AG04450 (cell line): ENCODE measurements around the gene KRT86. TPM values are rescaled to one million over a fixed set of nuclear protein-coding genes. Genes with fewer than 3 reads are reported as not detected.
A peak's percentile ranks its signal among the peaks of the same experiment; 100 is the strongest.

ENCODE experiments used
- CTCF ChIA-PET: fragments of 300-600, 350-600 bp; formaldehyde crosslinking; extraction: SDS; loops from one replicate; lab custom pipeline; 2022; ENCODE audit warnings: antibody characterized with exemption, inconsistent platforms; lab: Charles Lee
- POLR2A ChIA-PET: fragments of 350-600 bp; formaldehyde crosslinking; extraction: SDS; loops from one replicate; lab custom pipeline; 2021; ENCODE audit warnings: antibody characterized with exemption, inconsistent platforms; lab: Yijun Ruan, JAX
- DNase-seq: peaks from one replicate; pipeline ENCODE4 v3.0.0-alpha.2; 2011; ENCODE audit warnings: low read depth, low spot score
- H3K27ac ChIP-seq: one replicate; pipeline ENCODE4 v1.5.1; 2012; ENCODE audit warnings: low read depth, low read length, control low read depth
- H3K27me3 ChIP-seq: one replicate; pipeline ENCODE4 v1.6.0; 2012; ENCODE audit warnings: low read length; ENCODE audit not compliant: control insufficient read depth, insufficient read depth
- H3K4me3 ChIP-seq: 2 replicates; pipeline ENCODE4 v1.5.1; 2011; ENCODE audit warnings: mild to moderate bottlenecking, low read depth, low read length, control low read depth
- H3K9me3 ChIP-seq: 2 replicates; pipeline ENCODE4 v1.5.1; 2012; ENCODE audit warnings: low read length; ENCODE audit not compliant: control insufficient read depth, insufficient read depth
- polyA plus RNA-seq: library from polyadenylated mRNA; depleted of rRNA; stranded (reverse); fragments of >200 nt; gene quantifications from 2 replicates; pipeline ENCODE4 v1.2.3, GENCODE V29; 2011
- TF ChIP-seq, protein P1 (sequence below): IDR thresholded peaks from 2 replicates; pipeline ENCODE4 v1.5.1; 2011; ENCODE audit warnings: low read depth, low read length, control low read depth, inconsistent platforms

The KRT86 gene
- polyA plus RNA-seq, 1 experiment = 0.04 TPM

GRCh38 chr12:52243259-52243855 is 31.1 kb upstream of the KRT86 start:
- ChIA-PET CTCF (interaction anchor here (0.8 to 4.9 kb wide), 2 partner anchors 32 to 36 kb away, joined by 3 to 42 read pairs; no protein-coding TSS in a partner anchor), POLR2A (interaction anchor here (1.1 to 2.0 kb wide), 2 partner anchors 13 to 15 kb away, joined by 3 to 7 read pairs; no protein-coding TSS in a partner anchor)
- TF ChIP-seq, protein P1, sequence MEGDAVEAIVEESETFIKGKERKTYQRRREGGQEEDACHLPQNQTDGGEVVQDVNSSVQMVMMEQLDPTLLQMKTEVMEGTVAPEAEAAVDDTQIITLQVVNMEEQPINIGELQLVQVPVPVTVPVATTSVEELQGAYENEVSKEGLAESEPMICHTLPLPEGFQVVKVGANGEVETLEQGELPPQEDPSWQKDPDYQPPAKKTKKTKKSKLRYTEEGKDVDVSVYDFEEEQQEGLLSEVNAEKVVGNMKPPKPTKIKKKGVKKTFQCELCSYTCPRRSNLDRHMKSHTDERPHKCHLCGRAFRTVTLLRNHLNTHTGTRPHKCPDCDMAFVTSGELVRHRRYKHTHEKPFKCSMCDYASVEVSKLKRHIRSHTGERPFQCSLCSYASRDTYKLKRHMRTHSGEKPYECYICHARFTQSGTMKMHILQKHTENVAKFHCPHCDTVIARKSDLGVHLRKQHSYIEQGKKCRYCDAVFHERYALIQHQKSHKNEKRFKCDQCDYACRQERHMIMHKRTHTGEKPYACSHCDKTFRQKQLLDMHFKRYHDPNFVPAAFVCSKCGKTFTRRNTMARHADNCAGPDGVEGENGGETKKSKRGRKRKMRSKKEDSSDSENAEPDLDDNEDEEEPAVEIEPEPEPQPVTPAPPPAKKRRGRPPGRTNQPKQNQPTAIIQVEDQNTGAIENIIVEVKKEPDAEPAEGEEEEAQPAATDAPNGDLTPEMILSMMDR = no peak
- Histone ChIP-seq H3K27ac (no peak overlapping the region), H3K9me3 (no peaks in the 10 kb centered on the region), H3K4me3 (no peak overlapping the region), H3K27me3 (no peaks in the 10 kb centered on the region)
- no peak for DNase-seq

DNA sequence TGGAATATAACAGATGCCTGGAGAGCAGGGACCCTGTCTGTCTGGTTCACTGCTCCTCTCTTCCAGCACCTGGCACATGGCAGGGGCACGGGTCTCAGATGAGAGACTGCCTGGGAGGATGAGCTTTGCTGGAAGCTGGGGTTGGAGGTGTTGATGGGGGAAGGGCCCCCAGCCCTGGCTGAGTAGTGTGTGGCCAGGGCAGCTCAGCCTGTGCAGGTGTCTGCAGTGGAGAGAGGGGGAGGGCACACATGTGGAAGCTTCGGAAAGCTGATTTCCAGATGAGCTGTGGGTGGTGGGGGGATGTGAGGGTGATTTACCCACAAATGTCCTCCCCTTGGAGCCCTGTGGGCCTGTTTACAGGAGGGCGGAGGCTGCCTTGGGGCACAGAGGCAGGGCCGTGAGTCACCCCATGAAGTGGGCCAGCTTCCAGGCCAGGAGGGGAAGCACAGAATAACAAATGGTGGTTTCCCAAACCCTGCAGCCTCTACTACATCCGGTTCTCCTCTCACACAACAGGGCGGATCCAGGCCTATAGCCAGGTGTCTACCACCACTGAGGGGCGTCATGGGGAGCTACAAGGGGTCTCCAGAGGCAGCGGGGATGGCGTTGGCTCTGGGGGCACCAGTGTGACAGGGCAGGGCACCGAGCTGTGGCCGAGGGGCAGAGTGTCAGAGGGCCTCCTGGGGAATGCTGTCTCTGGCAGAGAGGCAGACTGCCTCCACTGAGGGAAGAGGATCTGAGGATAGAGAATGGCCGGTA is 30.4 kb upstream of the KRT86 start:
- Histone ChIP-seq H3K9me3 (no peaks in the 10 kb centered on the region), H3K27ac (peak overlapping the region; percentile 77), H3K27me3 (no peaks in the 10 kb centered on the region), H3K4me3 (no peak overlapping the region)
- CTCF ChIA-PET = interaction anchor here (0.8 to 4.9 kb wide), 4 partner anchors 32 to 88 kb away, joined by 3 to 42 read pairs (median 4); no protein-coding TSS in a partner anchor
- POLR2A ChIA-PET = interaction anchor here (0.6 to 2.0 kb wide), 4 partner anchors 14 to 1421 kb away, joined by 3 to 7 read pairs (median 4); no protein-coding TSS in a partner anchor
- peak; percentile 65 for DNase-seq
- TF ChIP-seq, protein P1 = no peak

GRCh38 chr12:52244615-52244994 is 29.8 kb upstream of the KRT86 start:
- POLR2A ChIA-PET = interaction anchor here (0.6 to 2.0 kb wide), 3 partner anchors 14 to 1422 kb away, joined by 3 to 7 read pairs (median 3); no protein-coding TSS in a partner anchor
- TF ChIP-seq, protein P1 = no peak
- DNase-seq = no peak

GRCh38 chr12:52245259-52245961 is 29.0 kb upstream of the KRT86 start:
- no peaks in the 10 kb centered on the region; the same call in 1 of the 2 replicates for H3K9me3 ChIP-seq
- TF ChIP-seq, protein P1 = no peak
- no peak overlapping the region for H3K27ac ChIP-seq
- POLR2A ChIA-PET = no interaction called here
- CTCF ChIA-PET = interaction anchor here (0.6 to 4.9 kb wide), 4 partner anchors 20 to 639 kb away, joined by 3 to 42 read pairs (median 3); no protein-coding TSS in a partner anchor
- H3K27me3 ChIP-seq = peaks cover 6% of the 10 kb centered on the region
- DNase-seq = no peak
- no peak overlapping the region for H3K4me3 ChIP-seq

More at GRCh38 chr12:52244615-52244994, 29.8 kb upstream of the KRT86 start:
- CTCF ChIA-PET = interaction anchor here (0.6 to 4.9 kb wide), 4 partner anchors 19 to 88 kb away, joined by 3 to 42 read pairs (median 4); no protein-coding TSS in a partner anchor
- Histone ChIP-seq H3K27ac (peak overlapping the region; percentile 77), H3K4me3 (no peak overlapping the region), H3K27me3 (no peaks in the 10 kb centered on the region), H3K9me3 (no peaks in the 10 kb centered on the region)
